HCT116 (cell line): ENCODE measurements around the gene DYDC2.

Experiments
- EZH2 ChIP-seq: fragments of 200-600 bp; sonication (generic); IDR thresholded peaks from 2 replicates; pipeline ENCODE4 v1.6.1; 2017; ENCODE audit warnings: antibody characterized with exemption, mixed run types
- EZH2phosphoT487 ChIP-seq: fragments of 200-600 bp; IDR thresholded peaks from 2 replicates; pipeline ENCODE4 v1.6.1; 2018; ENCODE audit warnings: antibody characterized with exemption, borderline replicate concordance
- POLR2A ChIP-seq: IDR thresholded peaks from 2 replicates; pipeline ENCODE4 v1.7.0; 2011; ENCODE audit warnings: borderline replicate concordance; ENCODE audit not compliant: insufficient read depth, insufficient read length; ENCODE audit errors: extremely low read depth
- POLR2AphosphoS5 ChIP-seq: IDR thresholded peaks from 2 replicates; pipeline ENCODE4 v1.6.1; 2011; ENCODE audit warnings: mild to moderate bottlenecking, low read depth, low read length, moderate library complexity
- SIN3A ChIP-seq: IDR thresholded peaks from 2 replicates; pipeline ENCODE4 v1.6.1; 2012; ENCODE audit warnings: low read depth
- TF ChIP-seq, protein P1 (sequence below): IDR thresholded peaks from 2 replicates; pipeline ENCODE4 v1.6.1; 2012; ENCODE audit warnings: low read depth
- TF ChIP-seq, protein P2 (sequence below), 3 experiments: fragments of 200-600 bp in 1 of 3; sonication (generic) in 1 of 3; IDR thresholded peaks in 2 of 3; conservative IDR thresholded peaks in 1 of 3; 2 replicates each; pipeline ENCODE4 v1.5.1; 2012 to 2017; ENCODE audit warnings: low read depth in 2 of 3, low read length in 2 of 3, antibody characterized with exemption in 1 of 3, borderline replicate concordance in 1 of 3, control low read depth in 1 of 3, mild to moderate bottlenecking in 1 of 3, mixed read lengths in 1 of 3, mixed run types in 1 of 3, moderate library complexity in 1 of 3; ENCODE audit not compliant: insufficient read depth in 1 of 3
- TF ChIP-seq, protein P3 (sequence below): IDR thresholded peaks from 2 replicates; pipeline ENCODE4 v1.6.1; 2012

DNA sequence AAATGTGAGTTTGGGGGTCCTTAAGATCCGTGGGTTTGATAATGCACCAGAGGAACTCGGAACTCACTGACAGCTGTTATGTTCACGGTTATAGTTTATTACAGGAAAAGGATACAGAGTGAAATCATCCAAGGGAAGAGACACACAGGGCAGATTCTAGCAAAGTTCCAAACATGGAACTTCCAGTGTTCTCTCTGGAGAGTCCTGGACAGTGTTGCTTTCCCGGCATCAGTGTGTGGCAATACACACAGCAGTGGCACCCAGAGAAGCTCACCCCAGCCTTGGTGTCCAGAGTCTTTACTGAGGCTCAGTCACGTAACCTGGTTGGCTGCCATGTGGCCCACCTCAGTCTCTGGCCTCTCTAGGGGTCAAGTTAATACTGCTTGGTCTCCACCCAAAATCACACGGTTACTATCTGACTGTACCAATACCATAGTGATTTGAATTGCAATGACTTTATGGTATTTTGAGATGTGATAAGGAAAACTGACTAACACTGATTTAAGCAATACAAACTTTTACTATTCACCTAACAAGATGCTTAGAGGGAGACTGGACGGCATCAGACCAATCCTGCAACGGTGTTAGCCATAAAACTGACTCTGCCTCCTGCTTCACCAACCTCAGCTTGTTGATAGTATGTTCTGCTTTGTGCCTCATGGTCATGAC lies 43.7 kb downstream of the DYDC2 start:
- TF ChIP-seq, protein P1, sequence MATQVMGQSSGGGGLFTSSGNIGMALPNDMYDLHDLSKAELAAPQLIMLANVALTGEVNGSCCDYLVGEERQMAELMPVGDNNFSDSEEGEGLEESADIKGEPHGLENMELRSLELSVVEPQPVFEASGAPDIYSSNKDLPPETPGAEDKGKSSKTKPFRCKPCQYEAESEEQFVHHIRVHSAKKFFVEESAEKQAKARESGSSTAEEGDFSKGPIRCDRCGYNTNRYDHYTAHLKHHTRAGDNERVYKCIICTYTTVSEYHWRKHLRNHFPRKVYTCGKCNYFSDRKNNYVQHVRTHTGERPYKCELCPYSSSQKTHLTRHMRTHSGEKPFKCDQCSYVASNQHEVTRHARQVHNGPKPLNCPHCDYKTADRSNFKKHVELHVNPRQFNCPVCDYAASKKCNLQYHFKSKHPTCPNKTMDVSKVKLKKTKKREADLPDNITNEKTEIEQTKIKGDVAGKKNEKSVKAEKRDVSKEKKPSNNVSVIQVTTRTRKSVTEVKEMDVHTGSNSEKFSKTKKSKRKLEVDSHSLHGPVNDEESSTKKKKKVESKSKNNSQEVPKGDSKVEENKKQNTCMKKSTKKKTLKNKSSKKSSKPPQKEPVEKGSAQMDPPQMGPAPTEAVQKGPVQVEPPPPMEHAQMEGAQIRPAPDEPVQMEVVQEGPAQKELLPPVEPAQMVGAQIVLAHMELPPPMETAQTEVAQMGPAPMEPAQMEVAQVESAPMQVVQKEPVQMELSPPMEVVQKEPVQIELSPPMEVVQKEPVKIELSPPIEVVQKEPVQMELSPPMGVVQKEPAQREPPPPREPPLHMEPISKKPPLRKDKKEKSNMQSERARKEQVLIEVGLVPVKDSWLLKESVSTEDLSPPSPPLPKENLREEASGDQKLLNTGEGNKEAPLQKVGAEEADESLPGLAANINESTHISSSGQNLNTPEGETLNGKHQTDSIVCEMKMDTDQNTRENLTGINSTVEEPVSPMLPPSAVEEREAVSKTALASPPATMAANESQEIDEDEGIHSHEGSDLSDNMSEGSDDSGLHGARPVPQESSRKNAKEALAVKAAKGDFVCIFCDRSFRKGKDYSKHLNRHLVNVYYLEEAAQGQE, result no peak
- TF ChIP-seq EZH2phosphoT487 (no peak), SIN3A (no peak), POLR2AphosphoS5 (no peak), POLR2A (no peak), EZH2 (no peak)
- TF ChIP-seq, protein P2, sequence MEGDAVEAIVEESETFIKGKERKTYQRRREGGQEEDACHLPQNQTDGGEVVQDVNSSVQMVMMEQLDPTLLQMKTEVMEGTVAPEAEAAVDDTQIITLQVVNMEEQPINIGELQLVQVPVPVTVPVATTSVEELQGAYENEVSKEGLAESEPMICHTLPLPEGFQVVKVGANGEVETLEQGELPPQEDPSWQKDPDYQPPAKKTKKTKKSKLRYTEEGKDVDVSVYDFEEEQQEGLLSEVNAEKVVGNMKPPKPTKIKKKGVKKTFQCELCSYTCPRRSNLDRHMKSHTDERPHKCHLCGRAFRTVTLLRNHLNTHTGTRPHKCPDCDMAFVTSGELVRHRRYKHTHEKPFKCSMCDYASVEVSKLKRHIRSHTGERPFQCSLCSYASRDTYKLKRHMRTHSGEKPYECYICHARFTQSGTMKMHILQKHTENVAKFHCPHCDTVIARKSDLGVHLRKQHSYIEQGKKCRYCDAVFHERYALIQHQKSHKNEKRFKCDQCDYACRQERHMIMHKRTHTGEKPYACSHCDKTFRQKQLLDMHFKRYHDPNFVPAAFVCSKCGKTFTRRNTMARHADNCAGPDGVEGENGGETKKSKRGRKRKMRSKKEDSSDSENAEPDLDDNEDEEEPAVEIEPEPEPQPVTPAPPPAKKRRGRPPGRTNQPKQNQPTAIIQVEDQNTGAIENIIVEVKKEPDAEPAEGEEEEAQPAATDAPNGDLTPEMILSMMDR (IDR thresholded peaks at IDR 0.05 in 2 of 3, conservative IDR thresholded peaks at IDR 0.05 in 1 of 3; ENCODE audit: borderline replicate concordance in 1 of 3, insufficient read depth in 1 of 3, low read depth in 2 of 3, low read length in 2 of 3), result no peak
- TF ChIP-seq, protein P3, sequence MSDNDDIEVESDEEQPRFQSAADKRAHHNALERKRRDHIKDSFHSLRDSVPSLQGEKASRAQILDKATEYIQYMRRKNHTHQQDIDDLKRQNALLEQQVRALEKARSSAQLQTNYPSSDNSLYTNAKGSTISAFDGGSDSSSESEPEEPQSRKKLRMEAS, result no peak
